ENCODE data around the gene TMOD3. TPM values are rescaled to one million over a fixed set of nuclear protein-coding genes. Genes with fewer than 3 reads are reported as not detected.
"Not testable (repeated sequence)": the region's sequence is repeated elsewhere in the genome, so short reads cannot be mapped to it uniquely, and the experiment has no call there.

Gene TMOD3
- total RNA-seq = 59.2 and 60.2 TPM in 2 replicates

GRCh38 chr15:51829376-51830275 lies at the start of gene TMOD3:
Gene TMOD3, plus strand, starts transcription at chr15:51829653. Its CDS starts 33,232 bp downstream, at chr15:51862885.
- Mint-ChIP-seq H3K27me3 (ENCODE audit: insufficient read depth) (peaks cover 2% of the 10 kb centered on the region), H3K9me3 (no peaks in the 10 kb centered on the region), H3K27ac (peak within 1 kb of the TSS; percentile 97), H3K4me3 (peak within 1 kb of the TSS; percentile 98), H3K4me1 (ENCODE audit: low read depth) (peaks cover 47% of the 10 kb centered on the region), H3K36me3 (ENCODE audit: low read depth) (peaks cover 5% of the 10 kb centered on the region)
- DNase-seq (ENCODE audit: low spot score) = peak; percentile 88
- intact Hi-C loops (cut with micrococcal nuclease) = loop anchor here (1.0 to 5.0 kb wide), 8 partner anchors 33 to 207 kb away; partner anchors contain the start of genes DMXL2, LEO1, LYSMD2 and TMOD2

- Mint-ChIP-seq H3K9me3 (no peaks in the 10 kb centered on the region), H3K36me3 (ENCODE audit: low read depth) (peaks cover 7% of the 10 kb centered on the region), H3K27me3 (ENCODE audit: insufficient read depth) (no peaks in the 10 kb centered on the region), H3K27ac (no peak overlapping the region), H3K4me3 (no peak overlapping the region), H3K4me1 (ENCODE audit: low read depth) (peaks cover 7% of the 10 kb centered on the region)
- intact Hi-C loops (cut with micrococcal nuclease) = no loop called here
- DNase-seq (ENCODE audit: low spot score) = no peak
Observed at GRCh38 chr15:51780636-51781035, 48.8 kb upstream of the TMOD3 start.

GRCh38 chr15:51781506-51781905 lies 47.9 kb upstream of the TMOD3 start:
- intact Hi-C loops (cut with micrococcal nuclease) = no loop called here
- peaks cover under 1% of the 10 kb centered on the region for H3K4me1 Mint-ChIP-seq (ENCODE audit: low read depth)
- no peak overlapping the region for H3K4me3 Mint-ChIP-seq
- no peaks in the 10 kb centered on the region for H3K9me3 Mint-ChIP-seq
- no peak for DNase-seq (ENCODE audit: low spot score)
- no peaks in the 10 kb centered on the region for H3K27me3 Mint-ChIP-seq (ENCODE audit: insufficient read depth)
- H3K36me3 Mint-ChIP-seq (ENCODE audit: low read depth) = peaks cover 4% of the 10 kb centered on the region
- H3K27ac Mint-ChIP-seq = no peak overlapping the region

GRCh38 chr15:51782357-51782896 lies 47.0 kb upstream of the TMOD3 start:
- Mint-ChIP-seq H3K27ac (no peak overlapping the region), H3K27me3 (ENCODE audit: insufficient read depth) (no peaks in the 10 kb centered on the region), H3K36me3 (ENCODE audit: low read depth) (peaks cover 6% of the 10 kb centered on the region), H3K4me3 (no peak overlapping the region), H3K4me1 (ENCODE audit: low read depth) (no peaks in the 10 kb centered on the region), H3K9me3 (no peaks in the 10 kb centered on the region)
- intact Hi-C loops (cut with micrococcal nuclease) = no loop called here
- no peak for DNase-seq (ENCODE audit: low spot score)

GRCh38 chr15:51783967-51784366 lies 45.5 kb upstream of the TMOD3 start:
- no peak for DNase-seq (ENCODE audit: low spot score)
- Mint-ChIP-seq H3K27ac (no peak overlapping the region), H3K4me1 (ENCODE audit: low read depth) (no peaks in the 10 kb centered on the region), H3K9me3 (no peaks in the 10 kb centered on the region), H3K27me3 (ENCODE audit: insufficient read depth) (no peaks in the 10 kb centered on the region), H3K36me3 (ENCODE audit: low read depth) (peaks cover 7% of the 10 kb centered on the region), H3K4me3 (no peak overlapping the region)
- intact Hi-C loops (cut with micrococcal nuclease) = no loop called here

GRCh38 chr15:51787130-51787529 lies 42.3 kb upstream of the TMOD3 start:
- H3K27me3 Mint-ChIP-seq (ENCODE audit: insufficient read depth); H3K4me1 Mint-ChIP-seq (ENCODE audit: low read depth); intact Hi-C loops (cut with micrococcal nuclease); H3K9me3 Mint-ChIP-seq; DNase-seq (ENCODE audit: low spot score); H3K36me3 Mint-ChIP-seq (ENCODE audit: low read depth); H3K4me3 Mint-ChIP-seq; H3K27ac Mint-ChIP-seq: not testable (repeated sequence)

GRCh38 chr15:51792474-51792873 lies 37.0 kb upstream of the TMOD3 start:
- H3K4me3 Mint-ChIP-seq; DNase-seq (ENCODE audit: low spot score); H3K4me1 Mint-ChIP-seq (ENCODE audit: low read depth); H3K27me3 Mint-ChIP-seq (ENCODE audit: insufficient read depth); H3K36me3 Mint-ChIP-seq (ENCODE audit: low read depth); intact Hi-C loops (cut with micrococcal nuclease); H3K27ac Mint-ChIP-seq: not testable (repeated sequence)
- H3K9me3 Mint-ChIP-seq = peaks cover 13% of the 10 kb centered on the region

GRCh38 chr15:51793521-51794305 lies 35.7 kb upstream of the TMOD3 start:
- Mint-ChIP-seq H3K4me3 (no peak overlapping the region), H3K4me1 (ENCODE audit: low read depth) (peaks cover 10% of the 10 kb centered on the region), H3K27me3 (ENCODE audit: insufficient read depth) (peaks cover 6% of the 10 kb centered on the region), H3K36me3 (ENCODE audit: low read depth) (no peaks in the 10 kb centered on the region), H3K27ac (no peak overlapping the region), H3K9me3 (peaks cover 13% of the 10 kb centered on the region)
- no peak for DNase-seq (ENCODE audit: low spot score)
- intact Hi-C loops (cut with micrococcal nuclease) = no loop called here

- H3K27me3 Mint-ChIP-seq (ENCODE audit: insufficient read depth) = peaks cover 2% of the 10 kb centered on the region
- DNase-seq (ENCODE audit: low spot score) = no peak
- no peak overlapping the region for H3K27ac Mint-ChIP-seq
- H3K4me1 Mint-ChIP-seq (ENCODE audit: low read depth) = peaks cover 10% of the 10 kb centered on the region
- intact Hi-C loops (cut with micrococcal nuclease) = no loop called here
- peaks cover 3% of the 10 kb centered on the region for H3K36me3 Mint-ChIP-seq (ENCODE audit: low read depth)
- peaks cover 6% of the 10 kb centered on the region for H3K9me3 Mint-ChIP-seq
- no peak overlapping the region for H3K4me3 Mint-ChIP-seq
Observed at GRCh38 chr15:51796847-51797401, 32.5 kb upstream of the TMOD3 start.

- no peak overlapping the region for H3K4me3 Mint-ChIP-seq
- H3K27ac Mint-ChIP-seq = no peak overlapping the region
- peaks cover 3% of the 10 kb centered on the region for H3K36me3 Mint-ChIP-seq (ENCODE audit: low read depth)
- peaks cover 2% of the 10 kb centered on the region for H3K27me3 Mint-ChIP-seq (ENCODE audit: insufficient read depth)
- intact Hi-C loops (cut with micrococcal nuclease) = no loop called here
- no peaks in the 10 kb centered on the region for H3K9me3 Mint-ChIP-seq
- H3K4me1 Mint-ChIP-seq (ENCODE audit: low read depth) = peaks cover 10% of the 10 kb centered on the region
- no peak for DNase-seq (ENCODE audit: low spot score)
Observed at GRCh38 chr15:51798281-51798680, 31.2 kb upstream of the TMOD3 start.

- peaks cover 3% of the 10 kb centered on the region for H3K36me3 Mint-ChIP-seq (ENCODE audit: low read depth)
- peaks cover 2% of the 10 kb centered on the region for H3K27me3 Mint-ChIP-seq (ENCODE audit: insufficient read depth)
- intact Hi-C loops (cut with micrococcal nuclease) = no loop called here
- no peak overlapping the region for H3K4me3 Mint-ChIP-seq
- DNase-seq (ENCODE audit: low spot score) = no peak
- H3K4me1 Mint-ChIP-seq (ENCODE audit: low read depth) = peaks cover 10% of the 10 kb centered on the region
- H3K9me3 Mint-ChIP-seq = no peaks in the 10 kb centered on the region
- no peak overlapping the region for H3K27ac Mint-ChIP-seq
Observed at GRCh38 chr15:51799282-51800252, 29.9 kb upstream of the TMOD3 start.

- Mint-ChIP-seq H3K27me3 (ENCODE audit: insufficient read depth) (no peaks in the 10 kb centered on the region), H3K4me1 (ENCODE audit: low read depth) (peaks cover 10% of the 10 kb centered on the region), H3K9me3 (no peaks in the 10 kb centered on the region), H3K4me3 (no peak overlapping the region), H3K36me3 (ENCODE audit: low read depth) (peaks cover 4% of the 10 kb centered on the region), H3K27ac (no peak overlapping the region)
- intact Hi-C loops (cut with micrococcal nuclease) = no loop called here
- no peak for DNase-seq (ENCODE audit: low spot score)
Observed at GRCh38 chr15:51801391-51801835, 28.0 kb upstream of the TMOD3 start.

Measured in activated T-helper 1 cell treated with anti-CD3 and anti-CD28 coated beads, Interleukin-12 subunit alpha, Interleukin-12 subunit beta, Interleukin-2, Interleukin-4 antibody, amounts not matched to agents 30 ng/mL and 10 ng/mL and 1 ng/mL, durations not matched to agents 14 hours and 24 hours and 36 hours (primary cell).